H4 (cell line): Measurements from ENCODE around the gene CES5A. TPM values are rescaled to one million over a fixed set of nuclear protein-coding genes. Genes with fewer than 3 reads are reported as not detected.
"Not testable (repeated sequence)": the region's sequence is repeated elsewhere in the genome, so short reads cannot be mapped to it uniquely, and the experiment has no call there.

Experiments
- DNase-seq: peaks from one replicate; pipeline ENCODE4 v3.0.0-alpha.2; 2015; ENCODE audit warnings: low spot score
- total RNA-seq: library from RNA; depleted of rRNA; stranded (reverse); fragments of >200 nt; shearing (Covaris generic); gene quantifications from 2 replicates; pipeline ENCODE4 v1.2.3, GENCODE V29; 2014

CES5A gene
- total RNA-seq, 1 experiment from 2014 or later, result not detected

GRCh38 chr16:55829232-55829631, 45.9 kb downstream of the CES5A start:
- not testable (repeated sequence) for DNase-seq

GRCh38 chr16:55828680-55829079, 46.5 kb downstream of the CES5A start:
- DNase-seq, result no peak

GRCh38 chr16:55825115-55825728, 50.0 kb downstream of the CES5A start:
- DNase-seq, result no peak

GRCh38 chr16:55824473-55825000, 50.6 kb downstream of the CES5A start:
- no peak for DNase-seq

- DNase-seq, result no peak
Observed at GRCh38 chr16:55822280-55822810, 52.8 kb downstream of the CES5A start.

- DNase-seq, result no peak
Observed at GRCh38 chr16:55821210-55821609, 54.0 kb downstream of the CES5A start.

- DNase-seq, result no peak
Observed at GRCh38 chr16:55820615-55821014, 54.6 kb downstream of the CES5A start.

GRCh38 chr16:55817236-55817912, 57.8 kb downstream of the CES5A start:
- no peak for DNase-seq

GRCh38 chr16:55816222-55816621, 59.0 kb downstream of the CES5A start:
- not testable (repeated sequence) for DNase-seq

- no peak for DNase-seq
Observed at GRCh38 chr16:55815320-55815719, 59.9 kb downstream of the CES5A start.

- not testable (repeated sequence) for DNase-seq
Observed at GRCh38 chr16:55814174-55814573, 61.0 kb downstream of the CES5A start.

GRCh38 chr16:55813730-55814129, 61.4 kb downstream of the CES5A start:
- DNase-seq, result not testable (repeated sequence)

- no peak for DNase-seq
Observed at GRCh38 chr16:55812951-55813350, 62.2 kb downstream of the CES5A start.

- DNase-seq, result no peak
Observed at GRCh38 chr16:55811811-55812210, 63.4 kb downstream of the CES5A start.

- DNase-seq, result no peak
Observed at GRCh38 chr16:55810451-55810961, 64.7 kb downstream of the CES5A start.

GRCh38 chr16:55809851-55810250, 65.3 kb downstream of the CES5A start:
- DNase-seq, result no peak

- DNase-seq, result no peak
Observed at GRCh38 chr16:55809386-55809785, 65.8 kb downstream of the CES5A start.

GRCh38 chr16:55808286-55808685, 66.9 kb downstream of the CES5A start:
- DNase-seq, result not testable (repeated sequence)

GRCh38 chr16:55805104-55805503, 70.1 kb downstream of the CES5A start:
- DNase-seq, result not testable (repeated sequence)

- DNase-seq, result not testable (repeated sequence)
Observed at GRCh38 chr16:55803681-55804080, 71.5 kb downstream of the CES5A start.
